K562 (cell line): ENCODE measurements around the gene SEPTIN1. TPM values are rescaled to one million over a fixed set of nuclear protein-coding genes. Genes with fewer than 3 reads are reported as not detected.

Experiments used
- BRCA1 ChIP-seq, 2 experiments: fragments of 450-650 bp in 1 of 2; sonication (generic) in 1 of 2; formaldehyde crosslinking in 1 of 2; IDR thresholded peaks; 2 replicates each; pipeline versions ENCODE4 v1.5.0 to v1.6.1; 2017 to 2020; ENCODE audit warnings: mild to moderate bottlenecking in 1 of 2, missing genetic modification reagents in 1 of 2
- FOXA3 ChIP-seq, 2 experiments: fragments of 450-650 bp in 1 of 2; sonication (generic) in 1 of 2; formaldehyde crosslinking; IDR thresholded peaks in 1 of 2; conservative IDR thresholded peaks in 1 of 2; 2 replicates each; pipeline versions ENCODE4 v1.4.0 to v1.8.0; 2020 to 2022; ENCODE audit warnings: mild to moderate bottlenecking in 2 of 2, missing genetic modification reagents in 1 of 2
- FOXM1 ChIP-seq, 2 experiments: fragments of 450-650 bp in 1 of 2; sonication (generic) in 1 of 2; formaldehyde crosslinking in 1 of 2; IDR thresholded peaks; 2 replicates each; pipeline versions ENCODE4 v1.6.1 to v1.9.0; 2017 to 2022; ENCODE audit warnings: low read depth in 2 of 2, mild to moderate bottlenecking in 2 of 2, missing genetic modification reagents in 1 of 2, moderate library complexity in 1 of 2
- GTF2A2 ChIP-seq: IDR thresholded peaks from 2 replicates; pipeline ENCODE4 v1.6.1; 2016; ENCODE audit warnings: mild to moderate bottlenecking, missing genetic modification characterization, missing compliant biosample characterization
- HDGF ChIP-seq: fragments of 450-650 bp; IDR thresholded peaks from 2 replicates; pipeline ENCODE4 v1.6.1; 2016
- HOMEZ ChIP-seq: fragments of 250-450 bp; sonication (Bioruptor Pico); IDR thresholded peaks from 2 replicates; pipeline ENCODE4 v1.4.0; 2020; ENCODE audit warnings: mild to moderate bottlenecking, moderate library complexity
- IFI16 ChIP-seq: fragments of 250-450 bp; sonication (Bioruptor Pico); IDR thresholded peaks from 2 replicates; pipeline ENCODE4 v2.1.2; 2022; ENCODE audit warnings: mild to moderate bottlenecking, inconsistent platforms
- KAT7 ChIP-seq: sonication (generic); formaldehyde crosslinking; IDR thresholded peaks from 2 replicates; pipeline ENCODE4 v1.8.0; 2022; ENCODE audit warnings: missing genetic modification reagents, mild to moderate bottlenecking, borderline replicate concordance
- LEF1 ChIP-seq: fragments of 450-650 bp; IDR thresholded peaks from 2 replicates; pipeline ENCODE4 v1.6.1; 2016; ENCODE audit warnings: mild to moderate bottlenecking
- MAFF ChIP-seq: IDR thresholded peaks from 2 replicates; pipeline ENCODE4 v1.6.1; 2012; ENCODE audit warnings: low read length, improper control_type of control experiment
- MYBL2 ChIP-seq, 2 experiments: fragments of 450-650 bp in 1 of 2; sonication (generic) in 1 of 2; formaldehyde crosslinking in 1 of 2; IDR thresholded peaks; 2 replicates each; pipeline versions ENCODE4 v1.6.1 to v1.8.1; 2017 to 2022; ENCODE audit warnings: borderline replicate concordance in 1 of 2, inconsistent platforms in 1 of 2, low read depth in 1 of 2, mild to moderate bottlenecking in 1 of 2, missing genetic modification reagents in 1 of 2, moderate library complexity in 1 of 2
- NR4A1 ChIP-seq, 2 experiments: fragments of 250-450 bp in 1 of 2; fragments of 450-650 bp in 1 of 2; sonication (Bioruptor Pico) in 1 of 2; IDR thresholded peaks; 2 replicates each; pipeline versions ENCODE4 v1.4.0 to v1.6.1; 2016 to 2020; ENCODE audit warnings: mild to moderate bottlenecking in 2 of 2, missing compliant biosample characterization in 1 of 2, missing genetic modification characterization in 1 of 2, moderate library complexity in 1 of 2
- SMAD4 ChIP-seq: fragments of 250-450 bp; sonication (Bioruptor Pico); conservative IDR thresholded peaks from 2 replicates; pipeline ENCODE4 v1.8.0; 2021; ENCODE audit warnings: inconsistent platforms, mild to moderate bottlenecking, moderate library complexity
- TRIM24 ChIP-seq, 2 experiments: fragments of 450-650 bp; IDR thresholded peaks; 2 replicates each; pipeline ENCODE4 v1.6.1; 2016
- XRCC5 ChIP-seq: fragments of 200-400 bp; formaldehyde crosslinking; IDR thresholded peaks from 2 replicates; pipeline ENCODE4 v1.6.1; 2017; ENCODE audit warnings: low read depth, mild to moderate bottlenecking, low read length
- YBX1 ChIP-seq: fragments of 450-650 bp; IDR thresholded peaks from 2 replicates; pipeline ENCODE4 v1.7.1; 2016; ENCODE audit warnings: mild to moderate bottlenecking
- ZEB2 ChIP-seq: fragments of 450-650 bp; IDR thresholded peaks from 2 replicates; pipeline ENCODE4 v1.6.1; 2016
- ZFX ChIP-seq: sonication (generic); formaldehyde crosslinking; IDR thresholded peaks from 2 replicates; pipeline ENCODE4 v1.8.0; 2022; ENCODE audit warnings: mild to moderate bottlenecking, missing genetic modification reagents, moderate library complexity
- ZNF174 ChIP-seq: fragments of 250-450 bp; sonication (Bioruptor Pico); IDR thresholded peaks from 2 replicates; pipeline ENCODE4 v1.4.0; 2020; ENCODE audit warnings: mild to moderate bottlenecking
- polyA plus RNA-seq, 8 experiments: library from polyadenylated mRNA; depleted of rRNA in 4 of 8; stranded (reverse) in 5 of 8; unstranded in 3 of 8; fragments of >200 nt; fragmentation: Nextera tagmentation in 2 of 8; fragmentation: Illumina TruSeq in 1 of 8; extraction: Ambion mirVana in 2 of 8; extraction: Trizol in 1 of 8; gene quantifications; 2 replicates each; pipeline versions ENCODE4 v1.2.1 to v1.2.3, GENCODE V29; 2011 to 2014; ENCODE audit warnings: inconsistent platforms in 1 of 8, missing spikeins in 1 of 8
- total RNA-seq, 7 experiments: library from RNA; depleted of rRNA in 6 of 7; stranded (reverse); fragments of >200 nt in 6 of 7; fragmentation: Illumina TruSeq in 2 of 7; extraction: Trizol in 2 of 7; gene quantifications; 2 replicates each; pipeline versions ENCODE4 v1.2.1 to v1.2.3, GENCODE V29; 2011 to 2021; ENCODE audit warnings: low replicate concordance in 1 of 7
- TF ChIP-seq, protein P1 (sequence below): sonication (generic); formaldehyde crosslinking; IDR thresholded peaks from 2 replicates; pipeline ENCODE4 v1.8.1; 2023; ENCODE audit warnings: mild to moderate bottlenecking, missing genetic modification reagents, moderate library complexity
- TF ChIP-seq, protein P2 (sequence below): fragments of 450-650 bp; IDR thresholded peaks from 2 replicates; pipeline ENCODE4 v1.6.1; 2016; ENCODE audit warnings: mild to moderate bottlenecking

Gene SEPTIN1
- total and polyA plus RNA-seq, 9 of the 15 experiments (the other 6 are each of a cell fraction or from before 2014, with no cell fraction given): 0.23 to 5.6 (median 1.7) TPM; not detected in 1

- TF ChIP-seq LEF1 (no peak; the same call in 1 of the 2 replicates), TRIM24 (IDR thresholded peaks at IDR 0.05) (no peak), ZNF174 (CRISPR knock-in tag) (no peak), BRCA1 (IDR thresholded peaks at IDR 0.05) (no peak), BRCA1 (CRISPR knock-in tag; IDR thresholded peaks at IDR 0.05) (no peak), FOXA3 (CRISPR knock-in tag; conservative IDR thresholded peaks at IDR 0.05 in 1 of 2, IDR thresholded peaks at IDR 0.05 in 1 of 2) (no peak), XRCC5 (peak; percentile 16; the same call in 1 of the 2 replicates), ZEB2 (no peak), SMAD4 (CRISPR knock-in tag) (0 out of 2 replicates have a peak, but pooled peaks have one; percentile 8), IFI16 (CRISPR knock-in tag) (no peak), NR4A1 (CRISPR knock-in tag; IDR thresholded peaks at IDR 0.05) (no peak), NR4A1 (tag; IDR thresholded peaks at IDR 0.05) (peak; percentile 38; the same call in 1 of the 2 replicates), HDGF (no peak), YBX1 (no peak), FOXM1 (IDR thresholded peaks at IDR 0.05; ENCODE audit: low read depth) (no peak), FOXM1 (CRISPR knock-in tag; IDR thresholded peaks at IDR 0.05; ENCODE audit: low read depth) (no peak), HOMEZ (no peak), ZFX (CRISPR knock-in tag) (peak; percentile 47), GTF2A2 (peak; percentile 54; the same call in 1 of the 2 replicates), MYBL2 (IDR thresholded peaks at IDR 0.05; ENCODE audit: low read depth) (no peak), MYBL2 (CRISPR knock-in tag; IDR thresholded peaks at IDR 0.05; ENCODE audit: borderline replicate concordance) (no peak), KAT7 (no peak), MAFF (no peak)
- TF ChIP-seq, protein P1, sequence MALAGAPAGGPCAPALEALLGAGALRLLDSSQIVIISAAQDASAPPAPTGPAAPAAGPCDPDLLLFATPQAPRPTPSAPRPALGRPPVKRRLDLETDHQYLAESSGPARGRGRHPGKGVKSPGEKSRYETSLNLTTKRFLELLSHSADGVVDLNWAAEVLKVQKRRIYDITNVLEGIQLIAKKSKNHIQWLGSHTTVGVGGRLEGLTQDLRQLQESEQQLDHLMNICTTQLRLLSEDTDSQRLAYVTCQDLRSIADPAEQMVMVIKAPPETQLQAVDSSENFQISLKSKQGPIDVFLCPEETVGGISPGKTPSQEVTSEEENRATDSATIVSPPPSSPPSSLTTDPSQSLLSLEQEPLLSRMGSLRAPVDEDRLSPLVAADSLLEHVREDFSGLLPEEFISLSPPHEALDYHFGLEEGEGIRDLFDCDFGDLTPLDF (CRISPR knock-in tag): 0 out of 2 replicates have a peak, but pooled peaks have one; percentile 26
- TF ChIP-seq, protein P2, sequence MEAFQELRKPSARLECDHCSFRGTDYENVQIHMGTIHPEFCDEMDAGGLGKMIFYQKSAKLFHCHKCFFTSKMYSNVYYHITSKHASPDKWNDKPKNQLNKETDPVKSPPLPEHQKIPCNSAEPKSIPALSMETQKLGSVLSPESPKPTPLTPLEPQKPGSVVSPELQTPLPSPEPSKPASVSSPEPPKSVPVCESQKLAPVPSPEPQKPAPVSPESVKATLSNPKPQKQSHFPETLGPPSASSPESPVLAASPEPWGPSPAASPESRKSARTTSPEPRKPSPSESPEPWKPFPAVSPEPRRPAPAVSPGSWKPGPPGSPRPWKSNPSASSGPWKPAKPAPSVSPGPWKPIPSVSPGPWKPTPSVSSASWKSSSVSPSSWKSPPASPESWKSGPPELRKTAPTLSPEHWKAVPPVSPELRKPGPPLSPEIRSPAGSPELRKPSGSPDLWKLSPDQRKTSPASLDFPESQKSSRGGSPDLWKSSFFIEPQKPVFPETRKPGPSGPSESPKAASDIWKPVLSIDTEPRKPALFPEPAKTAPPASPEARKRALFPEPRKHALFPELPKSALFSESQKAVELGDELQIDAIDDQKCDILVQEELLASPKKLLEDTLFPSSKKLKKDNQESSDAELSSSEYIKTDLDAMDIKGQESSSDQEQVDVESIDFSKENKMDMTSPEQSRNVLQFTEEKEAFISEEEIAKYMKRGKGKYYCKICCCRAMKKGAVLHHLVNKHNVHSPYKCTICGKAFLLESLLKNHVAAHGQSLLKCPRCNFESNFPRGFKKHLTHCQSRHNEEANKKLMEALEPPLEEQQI: no peak
These were observed 1.6 kb downstream of the SEPTIN1 start (continued) for GRCh38 chr16:30380803-30381208.
